A673 (cell line): Measurements from ENCODE around the gene PRUNE2. TPM values are rescaled to one million over a fixed set of nuclear protein-coding genes. Genes with fewer than 3 reads are reported as not detected.

Experiments used
- BruUV-seq: library from RNA; stranded (reverse); fragments of 400-500 nt; replicated peaks from 2 replicates; lab custom pipeline; 2021; lab: Mats Ljungman, UMichigan
- CTCF ChIA-PET: fragments of 300-600 bp; sonication (Branson Sonifier 250); formaldehyde crosslinking; loops from one replicate; lab custom pipeline; 2022; ENCODE audit warnings: antibody characterized with exemption; lab: Charles Lee
- POLR2A ChIA-PET: fragments of 300-600 bp; sonication (Branson Sonifier 250); formaldehyde crosslinking; loops from one replicate; lab custom pipeline; 2022; ENCODE audit warnings: antibody characterized with exemption; ENCODE audit not compliant: low non-redundant PET; lab: Charles Lee
- DNase-seq: peaks from one replicate; pipeline ENCODE4 v3.0.0-alpha.2; 2015; ENCODE audit warnings: low spot score
- H3K27ac ChIP-seq: fragments of 200-600 bp; sonication (generic); 2 replicates; pipeline ENCODE4 v1.5.1; 2016; ENCODE audit warnings: mixed run types, low read depth, mild to moderate bottlenecking, mixed read lengths, antibody characterized with exemption, low read length; ENCODE audit not compliant: poor library complexity, severe bottlenecking
- H3K27me3 ChIP-seq: fragments of 200-600 bp; sonication (generic); replicated peaks from 2 replicates; pipeline ENCODE4 v1.6.1; 2017; ENCODE audit warnings: mixed run types, low read depth, mild to moderate bottlenecking, mixed read lengths, antibody characterized with exemption, low read length; ENCODE audit not compliant: insufficient read depth, poor library complexity
- H3K36me3 ChIP-seq: fragments of 200-600 bp; sonication (generic); 2 replicates; pipeline ENCODE4 v1.6.1; 2016; ENCODE audit warnings: mixed run types, mild to moderate bottlenecking, mixed read lengths, antibody characterized with exemption, low read length; ENCODE audit not compliant: insufficient read depth, poor library complexity, severe bottlenecking
- H3K4me1 ChIP-seq: fragments of 200-600 bp; sonication (generic); 2 replicates; pipeline ENCODE4 v1.6.1; 2017; ENCODE audit warnings: mixed run types, mild to moderate bottlenecking, mixed read lengths, antibody characterized with exemption, low read length; ENCODE audit not compliant: insufficient read depth, poor library complexity, severe bottlenecking
- H3K4me3 ChIP-seq: fragments of 200-600 bp; sonication (generic); 2 replicates; pipeline ENCODE4 v1.5.1; 2016; ENCODE audit warnings: low read depth, mixed run types, mild to moderate bottlenecking, mixed read lengths, low read length; ENCODE audit not compliant: poor library complexity, severe bottlenecking
- H3K9me3 ChIP-seq: fragments of 200-600 bp; sonication (generic); 2 replicates; pipeline ENCODE4 v1.6.1; 2016; ENCODE audit warnings: mixed run types, low read depth, mild to moderate bottlenecking, mixed read lengths, antibody characterized with exemption, low read length; ENCODE audit not compliant: poor library complexity, severe bottlenecking
- CTCF ChIP-seq: fragments of 300-800, 200-600 bp; sonication (generic); conservative IDR thresholded peaks from 2 replicates; pipeline ENCODE4 v1.5.1; 2017; ENCODE audit warnings: low read depth, mild to moderate bottlenecking, antibody characterized with exemption, low read length, moderate library complexity, mixed read lengths
- EZH2 ChIP-seq: fragments of 200-600 bp; sonication (generic); IDR thresholded peaks from 2 replicates; pipeline ENCODE4 v1.6.1; 2017; ENCODE audit warnings: borderline replicate concordance, low read depth, mild to moderate bottlenecking, mixed read lengths, antibody characterized with exemption, low read length; ENCODE audit not compliant: poor library complexity, severe bottlenecking
- intact Hi-C: fragments of 100-400 bp; cut with micrococcal nuclease; formaldehyde crosslinking; loops from one replicate; pipeline ENCODE4 v1.10.0; 2022; ENCODE audit not compliant: unreplicated experiment
- total RNA-seq: library from RNA; stranded (reverse); gene quantifications from 2 replicates; pipeline ENCODE4 v1.2.3, GENCODE V29; 2021

The PRUNE2 gene
- total RNA-seq, 1 experiment from 2014 or later: not detected

- Histone ChIP-seq H3K9me3 (no peaks in the 10 kb centered on the region), H3K27ac (no peak overlapping the region), H3K27me3 (peaks cover 23% of the 10 kb centered on the region), H3K4me3 (no peak overlapping the region), H3K36me3 (no peaks in the 10 kb centered on the region), H3K4me1 (no peaks in the 10 kb centered on the region)
- ChIA-PET POLR2A (no interaction called here), CTCF (no interaction called here)
- no peak for DNase-seq
- TF ChIP-seq EZH2: no peak
- no peak for TF ChIP-seq CTCF
- BruUV-seq: no TSS peak
- intact Hi-C loops: no loop called here
Observed at GRCh38 chr9:76716085-76716672, 189.7 kb downstream of the PRUNE2 start.

GRCh38 chr9:76713381-76713780 lies 192.5 kb downstream of the PRUNE2 start:
- Histone ChIP-seq H3K4me1 (no peaks in the 10 kb centered on the region), H3K4me3 (no peak overlapping the region), H3K27me3 (peaks cover 47% of the 10 kb centered on the region), H3K27ac (no peak overlapping the region), H3K9me3 (no peaks in the 10 kb centered on the region), H3K36me3 (no peaks in the 10 kb centered on the region)
- ChIA-PET POLR2A (no interaction called here), CTCF (no interaction called here)
- TF ChIP-seq CTCF (no peak), EZH2 (no peak)
- intact Hi-C loops: loop anchor here (5.0 kb wide), 1 partner anchor 1516 kb away; no protein-coding TSS in a partner anchor
- DNase-seq: no peak
- BruUV-seq: no TSS peak

- H3K9me3 ChIP-seq: no peaks in the 10 kb centered on the region
- no peaks in the 10 kb centered on the region for H3K4me1 ChIP-seq
- no peaks in the 10 kb centered on the region for H3K36me3 ChIP-seq
- BruUV-seq: no TSS peak
- intact Hi-C loops: loop anchor here (10.0 kb wide), 1 partner anchor 64 kb away; no protein-coding TSS in a partner anchor
- POLR2A ChIA-PET: no interaction called here
- peaks cover 73% of the 10 kb centered on the region for H3K27me3 ChIP-seq
- CTCF ChIA-PET: no interaction called here
- H3K27ac ChIP-seq: no peak overlapping the region
- TF ChIP-seq CTCF: no peak
- TF ChIP-seq EZH2: no peak
- H3K4me3 ChIP-seq: no peak overlapping the region
- DNase-seq: no peak
Observed at GRCh38 chr9:76709020-76709419, 196.9 kb downstream of the PRUNE2 start.
